ENCODE results near the gene CTNNA3.

Gene CTNNA3

GRCh38 chr10:66837990-66838389 is 858.0 kb downstream of the CTNNA3 start:
- TF ChIP-seq, protein P1, sequence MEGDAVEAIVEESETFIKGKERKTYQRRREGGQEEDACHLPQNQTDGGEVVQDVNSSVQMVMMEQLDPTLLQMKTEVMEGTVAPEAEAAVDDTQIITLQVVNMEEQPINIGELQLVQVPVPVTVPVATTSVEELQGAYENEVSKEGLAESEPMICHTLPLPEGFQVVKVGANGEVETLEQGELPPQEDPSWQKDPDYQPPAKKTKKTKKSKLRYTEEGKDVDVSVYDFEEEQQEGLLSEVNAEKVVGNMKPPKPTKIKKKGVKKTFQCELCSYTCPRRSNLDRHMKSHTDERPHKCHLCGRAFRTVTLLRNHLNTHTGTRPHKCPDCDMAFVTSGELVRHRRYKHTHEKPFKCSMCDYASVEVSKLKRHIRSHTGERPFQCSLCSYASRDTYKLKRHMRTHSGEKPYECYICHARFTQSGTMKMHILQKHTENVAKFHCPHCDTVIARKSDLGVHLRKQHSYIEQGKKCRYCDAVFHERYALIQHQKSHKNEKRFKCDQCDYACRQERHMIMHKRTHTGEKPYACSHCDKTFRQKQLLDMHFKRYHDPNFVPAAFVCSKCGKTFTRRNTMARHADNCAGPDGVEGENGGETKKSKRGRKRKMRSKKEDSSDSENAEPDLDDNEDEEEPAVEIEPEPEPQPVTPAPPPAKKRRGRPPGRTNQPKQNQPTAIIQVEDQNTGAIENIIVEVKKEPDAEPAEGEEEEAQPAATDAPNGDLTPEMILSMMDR (IDR thresholded peaks at IDR 0.05; ENCODE audit: low read depth, low read length): no peak
- H3K4me3 ChIP-seq (ENCODE audit: low read depth, low read length): no peak overlapping the region
- DNase-seq (ENCODE audit: low read depth, low spot score): peak; percentile 60
- in situ Hi-C loops (cut with HindIII; ENCODE audit: low sequenced_read_pairs): no loop called here

DNA sequence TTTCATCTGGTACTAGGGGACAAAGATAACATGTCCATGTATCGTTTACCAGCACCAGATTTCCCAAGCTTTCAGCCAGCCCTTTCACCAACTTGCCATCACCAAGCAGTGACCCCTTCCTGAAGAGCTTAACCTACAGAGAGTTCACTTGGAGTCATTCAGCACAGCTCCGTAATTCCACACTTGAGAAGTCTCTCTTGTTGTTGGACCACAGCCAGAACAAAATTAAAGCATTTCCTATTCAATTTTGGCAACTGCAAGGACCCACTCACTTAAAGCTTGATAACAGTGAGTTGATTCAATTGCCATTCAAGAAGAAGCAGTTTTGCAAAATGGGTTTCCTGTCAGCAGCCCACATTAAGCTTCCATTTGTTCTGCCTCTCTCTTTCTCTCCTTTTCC is 858.7 kb downstream of the CTNNA3 start:
- no peak overlapping the region for H3K4me3 ChIP-seq (ENCODE audit: low read depth, low read length)
- DNase-seq (ENCODE audit: low read depth, low spot score): peak; percentile 36
- TF ChIP-seq, protein P1 (IDR thresholded peaks at IDR 0.05; ENCODE audit: low read depth, low read length): no peak
- in situ Hi-C loops (cut with HindIII; ENCODE audit: low sequenced_read_pairs): no loop called here

DNA sequence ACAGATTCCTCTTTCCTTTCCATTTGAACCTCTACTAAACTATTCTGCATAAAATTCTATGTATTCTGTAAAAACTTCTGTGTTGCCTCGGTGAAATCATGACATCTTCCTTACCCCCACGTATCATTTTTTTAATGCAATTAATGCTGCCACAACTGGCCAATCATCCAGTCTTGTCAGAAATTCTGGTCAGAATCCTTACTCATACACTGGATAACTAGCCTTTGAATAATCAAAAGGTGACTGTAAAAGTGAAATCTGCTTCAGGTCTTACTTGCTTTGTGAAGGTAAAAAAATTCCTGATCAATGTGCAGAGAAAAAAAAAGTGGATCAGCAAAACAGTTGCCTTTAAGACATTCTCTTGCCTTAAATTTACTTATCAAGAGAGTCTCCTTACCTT is 859.2 kb downstream of the CTNNA3 start:
- in situ Hi-C loops (cut with HindIII; ENCODE audit: low sequenced_read_pairs): no loop called here
- no peak for DNase-seq (ENCODE audit: low read depth, low spot score)
- TF ChIP-seq, protein P1 (IDR thresholded peaks at IDR 0.05; ENCODE audit: low read depth, low read length): no peak
- H3K4me3 ChIP-seq (ENCODE audit: low read depth, low read length): no peak overlapping the region

DNA sequence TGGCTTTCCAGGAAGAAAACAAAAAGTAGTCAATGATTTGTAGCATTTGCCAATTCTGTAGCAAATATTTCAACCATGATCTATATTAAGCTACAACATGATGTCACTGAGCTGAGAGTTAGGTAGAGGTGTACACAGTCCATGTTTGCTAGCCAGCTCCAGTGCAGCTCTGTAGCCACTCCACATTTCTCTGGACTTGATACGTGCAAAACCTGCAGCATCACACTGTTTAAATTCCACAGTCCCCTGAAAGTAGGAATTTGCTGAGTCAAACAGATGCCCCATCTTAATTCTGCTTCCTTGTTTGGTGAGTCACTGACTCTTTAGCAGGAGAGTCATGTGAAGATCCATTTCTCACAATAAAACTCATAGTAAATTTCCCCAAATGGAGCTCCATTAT is 859.9 kb downstream of the CTNNA3 start:
- TF ChIP-seq, protein P1 (IDR thresholded peaks at IDR 0.05; ENCODE audit: low read depth, low read length): no peak
- peak; percentile 78 for DNase-seq (ENCODE audit: low read depth, low spot score)
- in situ Hi-C loops (cut with HindIII; ENCODE audit: low sequenced_read_pairs): no loop called here
- H3K4me3 ChIP-seq (ENCODE audit: low read depth, low read length): no peak overlapping the region

- TF ChIP-seq, protein P1 (IDR thresholded peaks at IDR 0.05; ENCODE audit: low read depth, low read length): no peak
- H3K4me3 ChIP-seq (ENCODE audit: low read depth, low read length): no peak overlapping the region
- in situ Hi-C loops (cut with HindIII; ENCODE audit: low sequenced_read_pairs): no loop called here
- no peak for DNase-seq (ENCODE audit: low read depth, low spot score)
These were observed 860.6 kb downstream of the CTNNA3 start for GRCh38 chr10:66835400-66835799.

DNA sequence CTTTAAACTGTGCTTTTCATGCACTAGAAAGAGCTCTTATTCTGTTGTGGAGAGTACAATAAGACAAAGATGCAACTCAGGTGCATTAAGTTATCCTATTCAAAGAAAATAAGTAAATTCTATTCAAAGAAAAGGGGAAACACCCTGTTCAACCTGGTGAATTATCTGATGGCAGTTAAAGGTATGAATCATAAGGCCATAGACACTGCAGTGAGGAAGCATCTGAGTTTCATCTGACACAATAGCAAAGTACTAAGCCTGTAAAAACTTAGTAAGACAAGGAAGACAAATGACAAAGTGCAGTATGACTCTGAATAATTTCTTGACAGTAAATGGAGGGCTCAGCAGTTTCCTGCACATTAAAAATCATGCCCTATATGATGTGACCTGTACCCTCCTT is 861.2 kb downstream of the CTNNA3 start:
- in situ Hi-C loops (cut with HindIII; ENCODE audit: low sequenced_read_pairs): no loop called here
- TF ChIP-seq, protein P1 (IDR thresholded peaks at IDR 0.05; ENCODE audit: low read depth, low read length): no peak
- DNase-seq (ENCODE audit: low read depth, low spot score): no peak
- H3K4me3 ChIP-seq (ENCODE audit: low read depth, low read length): no peak overlapping the region

- no peak for DNase-seq (ENCODE audit: low read depth, low spot score)
- no peak overlapping the region for H3K4me3 ChIP-seq (ENCODE audit: low read depth, low read length)
- TF ChIP-seq, protein P1 (IDR thresholded peaks at IDR 0.05; ENCODE audit: low read depth, low read length): no peak
- in situ Hi-C loops (cut with HindIII; ENCODE audit: low sequenced_read_pairs): no loop called here
These were observed 862.1 kb downstream of the CTNNA3 start for GRCh38 chr10:66833861-66834260.
